NB4 (cell line): ENCODE results near the gene KRT72.

ENCODE experiments used
- CTCF ChIP-seq: IDR thresholded peaks from one replicate; pipeline ENCODE4 v1.5.1; 2012; ENCODE audit warnings: low read depth, low read length
- POLR2A ChIP-seq: IDR thresholded peaks from 2 replicates; pipeline ENCODE4 v1.6.1; 2011; ENCODE audit warnings: mild to moderate bottlenecking; ENCODE audit not compliant: insufficient read length; ENCODE audit errors: extremely low read depth

- TF ChIP-seq CTCF (no peak), POLR2A (no peak)
These were observed 17.0 kb upstream of the KRT72 start, which contains the start of gene KRT73 for GRCh38 chr12:52618216-52618615.
